ENCODE data around the gene SGPL1.

Gene SGPL1

GRCh38 chr10:70832221-70832620 lies 16.5 kb downstream of the SGPL1 start:
- Histone ChIP-seq H2AFZ (ENCODE audit: low read length) (no peak overlapping the region), H2BK120ac (ENCODE audit: low read depth, low read length) (no peak overlapping the region), H4K8ac (ENCODE audit: low read depth, low read length) (no peak overlapping the region), H3K27me3 (ENCODE audit: control insufficient read depth in 3 of 3, insufficient read depth in 3 of 3, low read depth in 1 of 3, low read length in 3 of 3) (no peaks in the 10 kb centered on the region), H3K27ac (replicated peaks; ENCODE audit: low read length) (no peak overlapping the region), H3K4ac (ENCODE audit: low read length) (no peak overlapping the region), H3K9me3 (replicated peaks in 1 of 2; ENCODE audit: control insufficient read depth in 2 of 2, insufficient read depth in 1 of 2, low read depth in 1 of 2, low read length in 2 of 2) (no peaks in the 10 kb centered on the region), H3K4me2 (ENCODE audit: insufficient read depth, low read length, poor library complexity, severe bottlenecking) (no peak overlapping the region), H3K4me3 (ENCODE audit: low read length in 2 of 2) (no peak overlapping the region), H3K36me3 (replicated peaks in 1 of 2; ENCODE audit: control insufficient read depth in 2 of 2, insufficient read depth in 2 of 2, low read length in 2 of 2) (peaks cover 2 to 53% of the 10 kb centered on the region in 2 donors), H3K79me1 (ENCODE audit: low read depth, low read length) (no peaks in the 10 kb centered on the region), H3K18ac (ENCODE audit: low read length) (no peak overlapping the region), H3K14ac (ENCODE audit: low read length) (no peak overlapping the region), H3K23ac (ENCODE audit: low read depth, low read length, poor library complexity) (no peak overlapping the region), H3K4me1 (ENCODE audit: control insufficient read depth in 2 of 2, insufficient read depth in 1 of 2, low read depth in 1 of 2, low read length in 2 of 2) (no peaks in the 10 kb centered on the region), H2BK15ac (ENCODE audit: low read length) (no peak overlapping the region), H4K91ac (ENCODE audit: low read depth, low read length, poor library complexity) (no peak overlapping the region), H2AK5ac (ENCODE audit: low read depth, low read length) (no peak overlapping the region), H2BK12ac (ENCODE audit: low read length) (no peak overlapping the region), H3K9ac (ENCODE audit: low read depth, low read length, poor library complexity) (no peak overlapping the region), H2BK5ac (ENCODE audit: low read length) (no peak overlapping the region)
- DNase-seq (ENCODE audit: low spot score), result no peak
- WGBS, 2 donors (ENCODE audit: extremely low coverage in 2 of 2, insufficient read length in 2 of 2, insufficient replicate concordance in 1 of 2), result no CpG with 5 or more reads among the region's 3 CpGs

DNA sequence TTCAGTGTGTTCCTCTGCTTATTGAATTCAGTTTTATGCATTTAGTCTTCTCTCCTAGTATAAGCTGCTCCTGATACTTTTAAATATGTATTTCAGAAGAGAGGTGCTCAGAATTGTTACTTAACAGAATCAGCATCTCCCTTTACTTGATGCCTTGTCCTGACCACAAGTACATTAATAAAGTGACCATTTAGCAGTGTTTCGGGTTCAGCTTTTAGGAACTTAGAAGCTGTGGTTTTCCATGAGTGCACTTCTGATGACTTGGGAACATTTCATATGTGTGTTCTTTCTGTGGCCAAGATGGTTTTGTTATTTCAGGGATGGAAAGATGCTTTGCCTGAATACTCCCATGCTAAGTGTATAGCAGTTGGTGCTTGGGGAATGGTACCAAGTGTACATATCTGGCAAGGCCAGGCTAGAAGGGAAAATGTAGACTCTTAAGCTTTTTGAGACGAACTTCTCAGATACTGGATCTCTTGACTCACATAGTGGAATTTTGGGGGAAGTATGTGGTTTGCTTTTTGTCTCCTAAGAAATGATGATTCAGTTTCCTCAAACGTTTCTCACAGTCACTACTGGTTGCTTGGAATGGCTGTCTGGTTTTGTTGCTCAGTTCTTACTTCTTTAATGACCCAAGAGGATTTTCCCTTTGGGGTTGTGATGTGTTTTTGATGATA lies 17.2 kb downstream of the SGPL1 start:
- Histone ChIP-seq H3K23ac (ENCODE audit: low read depth, low read length, poor library complexity) (no peak overlapping the region), H3K4me1 (ENCODE audit: control insufficient read depth in 2 of 2, insufficient read depth in 1 of 2, low read depth in 1 of 2, low read length in 2 of 2) (no peaks in the 10 kb centered on the region), H2AK5ac (ENCODE audit: low read depth, low read length) (no peak overlapping the region), H3K18ac (ENCODE audit: low read length) (no peak overlapping the region), H3K4ac (ENCODE audit: low read length) (no peak overlapping the region), H2BK5ac (ENCODE audit: low read length) (no peak overlapping the region), H2BK120ac (ENCODE audit: low read depth, low read length) (no peak overlapping the region), H2BK15ac (ENCODE audit: low read length) (no peak overlapping the region), H4K91ac (ENCODE audit: low read depth, low read length, poor library complexity) (no peak overlapping the region), H3K9ac (ENCODE audit: low read depth, low read length, poor library complexity) (no peak overlapping the region), H2AFZ (ENCODE audit: low read length) (no peak overlapping the region), H3K79me1 (ENCODE audit: low read depth, low read length) (no peaks in the 10 kb centered on the region), H3K27ac (replicated peaks; ENCODE audit: low read length) (no peak overlapping the region), H3K4me3 (ENCODE audit: low read length in 2 of 2) (no peak overlapping the region), H4K8ac (ENCODE audit: low read depth, low read length) (no peak overlapping the region), H3K14ac (ENCODE audit: low read length) (no peak overlapping the region), H2BK12ac (ENCODE audit: low read length) (no peak overlapping the region), H3K36me3 (replicated peaks in 1 of 2; ENCODE audit: control insufficient read depth in 2 of 2, insufficient read depth in 2 of 2, low read length in 2 of 2) (peaks cover 2 to 53% of the 10 kb centered on the region in 2 donors), H3K27me3 (ENCODE audit: control insufficient read depth in 3 of 3, insufficient read depth in 3 of 3, low read depth in 1 of 3, low read length in 3 of 3) (no peaks in the 10 kb centered on the region), H3K4me2 (ENCODE audit: insufficient read depth, low read length, poor library complexity, severe bottlenecking) (no peak overlapping the region), H3K9me3 (replicated peaks in 1 of 2; ENCODE audit: control insufficient read depth in 2 of 2, insufficient read depth in 1 of 2, low read depth in 1 of 2, low read length in 2 of 2) (peaks cover 0 to 6% of the 10 kb centered on the region in 2 donors)
- no peak for DNase-seq (ENCODE audit: low spot score)
- WGBS, 2 donors (ENCODE audit: extremely low coverage in 2 of 2, insufficient read length in 2 of 2, insufficient replicate concordance in 1 of 2), result no CpG with 5 or more reads among the region's 3 CpGs

DNA sequence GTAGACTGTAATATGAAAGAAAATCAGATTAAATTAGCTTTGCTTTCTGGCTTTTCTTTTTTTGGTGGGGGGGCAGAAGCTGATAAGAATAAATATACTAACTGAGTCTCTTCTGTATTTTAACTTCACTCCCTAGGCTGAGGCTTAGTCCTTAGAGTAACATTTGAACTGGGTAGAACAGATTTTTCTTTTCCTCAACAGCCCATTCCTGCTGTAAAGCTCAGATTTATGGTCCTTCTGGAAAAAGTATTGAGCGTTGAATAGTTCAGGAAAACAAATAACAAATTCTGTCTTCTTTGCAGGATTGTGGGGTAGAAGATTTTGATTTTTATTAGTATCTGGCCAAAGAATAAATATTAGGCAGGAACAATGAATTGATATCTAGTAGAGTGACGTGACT lies 17.9 kb downstream of the SGPL1 start:
- no peak overlapping the region for H4K8ac ChIP-seq (ENCODE audit: low read depth, low read length)
- peaks cover 0 to 6% of the 10 kb centered on the region in 2 donors for H3K9me3 ChIP-seq (replicated peaks in 1 of 2; ENCODE audit: control insufficient read depth in 2 of 2, insufficient read depth in 1 of 2, low read depth in 1 of 2, low read length in 2 of 2)
- no peak overlapping the region for H2BK12ac ChIP-seq (ENCODE audit: low read length)
- no peaks in the 10 kb centered on the region for H3K79me1 ChIP-seq (ENCODE audit: low read depth, low read length)
- no peaks in the 10 kb centered on the region for H3K4me1 ChIP-seq (ENCODE audit: control insufficient read depth in 2 of 2, insufficient read depth in 1 of 2, low read depth in 1 of 2, low read length in 2 of 2)
- no peak overlapping the region for H2BK120ac ChIP-seq (ENCODE audit: low read depth, low read length)
- H3K4ac ChIP-seq (ENCODE audit: low read length), result no peak overlapping the region
- peaks cover 2 to 58% of the 10 kb centered on the region in 2 donors for H3K36me3 ChIP-seq (replicated peaks in 1 of 2; ENCODE audit: control insufficient read depth in 2 of 2, insufficient read depth in 2 of 2, low read length in 2 of 2)
- no peak overlapping the region for H4K91ac ChIP-seq (ENCODE audit: low read depth, low read length, poor library complexity)
- H3K18ac ChIP-seq (ENCODE audit: low read length), result no peak overlapping the region
- DNase-seq (ENCODE audit: low spot score), result no peak
- H3K27ac ChIP-seq (replicated peaks; ENCODE audit: low read length), result no peak overlapping the region
- H2BK15ac ChIP-seq (ENCODE audit: low read length), result no peak overlapping the region
- H3K14ac ChIP-seq (ENCODE audit: low read length), result no peak overlapping the region
- WGBS, 2 donors (ENCODE audit: extremely low coverage in 2 of 2, insufficient read length in 2 of 2, insufficient replicate concordance in 1 of 2), result no CpG with 5 or more reads among the region's 2 CpGs
- H2BK5ac ChIP-seq (ENCODE audit: low read length), result no peak overlapping the region
- no peak overlapping the region for H3K23ac ChIP-seq (ENCODE audit: low read depth, low read length, poor library complexity)
- no peak overlapping the region for H2AFZ ChIP-seq (ENCODE audit: low read length)
- H3K4me2 ChIP-seq (ENCODE audit: insufficient read depth, low read length, poor library complexity, severe bottlenecking), result no peak overlapping the region
- H3K27me3 ChIP-seq (ENCODE audit: control insufficient read depth in 3 of 3, insufficient read depth in 3 of 3, low read depth in 1 of 3, low read length in 3 of 3), result no peaks in the 10 kb centered on the region
- no peak overlapping the region for H2AK5ac ChIP-seq (ENCODE audit: low read depth, low read length)
- no peak overlapping the region for H3K9ac ChIP-seq (ENCODE audit: low read depth, low read length, poor library complexity)
- no peak overlapping the region for H3K4me3 ChIP-seq (ENCODE audit: low read length in 2 of 2)

GRCh38 chr10:70834021-70834420 lies 18.3 kb downstream of the SGPL1 start:
- Histone ChIP-seq H3K79me1 (ENCODE audit: low read depth, low read length) (no peaks in the 10 kb centered on the region), H3K4ac (ENCODE audit: low read length) (no peak overlapping the region), H3K27me3 (ENCODE audit: control insufficient read depth in 3 of 3, insufficient read depth in 3 of 3, low read depth in 1 of 3, low read length in 3 of 3) (no peaks in the 10 kb centered on the region), H2BK5ac (ENCODE audit: low read length) (no peak overlapping the region), H3K36me3 (replicated peaks in 1 of 2; ENCODE audit: control insufficient read depth in 2 of 2, insufficient read depth in 2 of 2, low read length in 2 of 2) (peaks cover 2 to 58% of the 10 kb centered on the region in 2 donors), H3K4me2 (ENCODE audit: insufficient read depth, low read length, poor library complexity, severe bottlenecking) (no peak overlapping the region), H4K91ac (ENCODE audit: low read depth, low read length, poor library complexity) (no peak overlapping the region), H3K27ac (replicated peaks; ENCODE audit: low read length) (no peak overlapping the region), H3K14ac (ENCODE audit: low read length) (no peak overlapping the region), H3K18ac (ENCODE audit: low read length) (no peak overlapping the region), H2BK120ac (ENCODE audit: low read depth, low read length) (no peak overlapping the region), H3K4me1 (ENCODE audit: control insufficient read depth in 2 of 2, insufficient read depth in 1 of 2, low read depth in 1 of 2, low read length in 2 of 2) (no peaks in the 10 kb centered on the region), H3K23ac (ENCODE audit: low read depth, low read length, poor library complexity) (no peak overlapping the region), H3K9me3 (replicated peaks in 1 of 2; ENCODE audit: control insufficient read depth in 2 of 2, insufficient read depth in 1 of 2, low read depth in 1 of 2, low read length in 2 of 2) (peaks cover 0 to 6% of the 10 kb centered on the region in 2 donors), H2AK5ac (ENCODE audit: low read depth, low read length) (no peak overlapping the region), H2BK15ac (ENCODE audit: low read length) (no peak overlapping the region), H2AFZ (ENCODE audit: low read length) (no peak overlapping the region), H4K8ac (ENCODE audit: low read depth, low read length) (no peak overlapping the region), H3K9ac (ENCODE audit: low read depth, low read length, poor library complexity) (no peak overlapping the region), H3K4me3 (ENCODE audit: low read length in 2 of 2) (no peak overlapping the region), H2BK12ac (ENCODE audit: low read length) (no peak overlapping the region)
- no CpG with 5 or more reads among the region's 5 CpGs for WGBS, 2 donors (ENCODE audit: extremely low coverage in 2 of 2, insufficient read length in 2 of 2, insufficient replicate concordance in 1 of 2)
- DNase-seq (ENCODE audit: low spot score), result no peak
